Activated CD4-positive, alpha-beta memory T cell treated with anti-CD3 and anti-CD28 coated beads for 36 hours (primary cell): ENCODE results near the gene FAM227B. TPM values are rescaled to one million over a fixed set of nuclear protein-coding genes. Genes with fewer than 3 reads are reported as not detected.

Source experiments
- total RNA-seq, 2 experiments: library from RNA; stranded (reverse); gene quantifications; one replicate each; pipeline ENCODE4 v1.2.3, GENCODE V29; 2021

The FAM227B gene
- total RNA-seq, 2 experiments from 2014 or later, result 2.8 to 3.8 TPM

Other genes with a start within 250 kb of the FAM227B start
- not detected for gene FGF7, start 197.6 kb downstream of the FAM227B start, total RNA-seq
- gene DTWD1, start 230 bp upstream of the FAM227B start, total RNA-seq, result 10 to 100 TPM; 14.3 to 18.5 TPM